B cell (primary cell): ENCODE results near the gene FAM83G. TPM values are rescaled to one million over a fixed set of nuclear protein-coding genes. Genes with fewer than 3 reads are reported as not detected.
"Not testable (repeated sequence)": the region's sequence is repeated elsewhere in the genome, so short reads cannot be mapped to it uniquely, and the experiment has no call there.

ENCODE experiments used
- ATAC-seq: fragments of 200-7000 bp; cut with Tn5 transposase; one replicate; pipeline ENCODE4 v1.10.0; 2021; ENCODE audit warnings: low read depth, mild to moderate bottlenecking, moderate number of reproducible peaks, moderate library complexity
- CTCF ChIA-PET: fragments of 350-600 bp; sonication (Branson Sonifier 250); formaldehyde crosslinking; loops from one replicate; lab custom pipeline; 2021; ENCODE audit warnings: antibody characterized with exemption, inconsistent platforms; lab: Charles Lee
- POLR2A ChIA-PET: fragments of 350-600 bp; sonication (Branson Sonifier 250); formaldehyde crosslinking; loops from one replicate; lab custom pipeline; 2021; ENCODE audit warnings: antibody characterized with exemption; lab: Charles Lee
- DNase-seq: peaks from one replicate; pipeline ENCODE4 v3.0.0; 2013
- H2AFZ ChIP-seq: 2 replicates; pipeline ENCODE4 v1.6.1; 2012; ENCODE audit warnings: mild to moderate bottlenecking, low read depth, low read length; ENCODE audit not compliant: insufficient read depth, poor library complexity, severe bottlenecking
- H3K27ac ChIP-seq, 2 donors: 1 replicate in 1 of 2; 2 replicates in 1 of 2; pipeline ENCODE4 v1.5.1; 2012 to 2013; ENCODE audit warnings: low read length in 2 of 2, mild to moderate bottlenecking in 2 of 2, moderate library complexity in 1 of 2
- H3K27me3 ChIP-seq, 4 experiments: fragments of 200-600 bp in 1 of 4; sonication (generic) in 1 of 4; replicated peaks in 1 of 4; 1 replicate in 2 of 4; 2 replicates in 2 of 4; pipeline versions ENCODE4 v1.6.1 to v1.7.0; 2013 to 2016; ENCODE audit warnings: low read length in 3 of 4, mild to moderate bottlenecking in 2 of 4, mixed read lengths in 1 of 4, moderate library complexity in 1 of 4; ENCODE audit not compliant: insufficient read depth in 4 of 4, control insufficient read depth in 3 of 4; ENCODE audit errors: control extremely low read depth in 1 of 4
- H3K36me3 ChIP-seq, 2 experiments: replicated peaks in 1 of 2; 1 replicate in 1 of 2; 2 replicates in 1 of 2; pipeline versions ENCODE4 v1.6.1 to v1.7.1; 2013; ENCODE audit warnings: low read length in 1 of 2; ENCODE audit not compliant: insufficient read depth in 2 of 2, control insufficient read depth in 1 of 2; ENCODE audit errors: control extremely low read depth in 1 of 2, extremely low read depth in 1 of 2
- H3K4me1 ChIP-seq, 2 donors: fragments of 200-600 bp in 1 of 2; sonication (generic) in 1 of 2; 1 replicate in 1 of 2; 2 replicates in 1 of 2; pipeline versions ENCODE4 v1.5.1 to v1.6.1; 2013 to 2017; ENCODE audit warnings: low read length in 2 of 2; ENCODE audit not compliant: control insufficient read depth in 2 of 2, insufficient read depth in 2 of 2
- H3K4me2 ChIP-seq: replicated peaks from 2 replicates; pipeline ENCODE3; 2012; ENCODE audit warnings: mild to moderate bottlenecking, low read depth, low read length; ENCODE audit not compliant: poor library complexity, severe bottlenecking
- H3K4me3 ChIP-seq, 5 experiments: fragments of 200-600 bp in 1 of 5; sonication (generic) in 1 of 5; 1 replicate in 3 of 5; 2 replicates in 2 of 5; pipeline versions ENCODE4 v1.5.1 to v1.7.0; 2011 to 2016; ENCODE audit warnings: low read length in 4 of 5, mild to moderate bottlenecking in 4 of 5, low read depth in 2 of 5, control low read depth in 1 of 5, moderate library complexity in 1 of 5; ENCODE audit not compliant: insufficient read depth in 1 of 5; ENCODE audit errors: control extremely low read depth in 1 of 5, extremely low read depth in 1 of 5
- H3K79me2 ChIP-seq: fragments of 200-600 bp; sonication (generic); one replicate; pipeline ENCODE4 v1.6.0; 2016; ENCODE audit warnings: low read length; ENCODE audit not compliant: control insufficient read depth, insufficient read depth
- H3K9ac ChIP-seq: fragments of 200-600 bp; sonication (generic); 2 replicates; pipeline ENCODE4 v1.6.1; 2017; ENCODE audit warnings: mild to moderate bottlenecking, low read length, moderate library complexity
- H3K9me3 ChIP-seq, 3 donors: one replicate each; pipeline versions ENCODE4 v1.6.1 to v1.7.1; 2013; ENCODE audit warnings: low read length in 2 of 3; ENCODE audit not compliant: control insufficient read depth in 2 of 3, insufficient read depth in 1 of 3; ENCODE audit errors: control extremely low read depth in 1 of 3
- H4K20me1 ChIP-seq: 2 replicates; pipeline ENCODE4 v1.6.0; 2012; ENCODE audit warnings: mild to moderate bottlenecking, low read length; ENCODE audit not compliant: insufficient read depth, control insufficient read depth, poor library complexity, severe bottlenecking
- H3K27ac Mint-ChIP-seq: one replicate; pipeline ENCODE4 v1.8.0; 2021; ENCODE audit warnings: mixed read lengths
- H3K27me3 Mint-ChIP-seq: one replicate; pipeline ENCODE4 v1.8.0; 2021; ENCODE audit warnings: mixed read lengths
- H3K4me1 Mint-ChIP-seq: one replicate; pipeline ENCODE4 v1.8.0; 2021; ENCODE audit warnings: mixed read lengths
- H3K4me3 Mint-ChIP-seq: one replicate; pipeline ENCODE4 v1.8.0; 2021; ENCODE audit warnings: mixed read lengths
- H3K9me3 Mint-ChIP-seq: one replicate; pipeline ENCODE4 v1.8.0; 2022; ENCODE audit warnings: mixed read lengths; ENCODE audit not compliant: insufficient read depth
- CTCF ChIP-seq: fragments of 200-600 bp; IDR thresholded peaks from one replicate; pipeline ENCODE4 v1.8.0; 2022; ENCODE audit warnings: antibody characterized with exemption, mild to moderate bottlenecking
- EZH2 ChIP-seq: IDR thresholded peaks from 2 replicates; pipeline ENCODE4 v1.6.1; 2012; ENCODE audit warnings: borderline replicate concordance, low read depth, mild to moderate bottlenecking, moderate library complexity, low read length; ENCODE audit not compliant: insufficient read depth, poor library complexity, severe bottlenecking
- WGBS: methylation state at CpG from one replicate; pipeline ENCODE4 v1.1.5; 2013; ENCODE audit warnings: missing lambda C conversion rate; ENCODE audit not compliant: insufficient coverage; 5-methylcytosine and 5-hydroxymethylcytosine counted together
- intact Hi-C: fragments of 100-400 bp; cut with micrococcal nuclease; formaldehyde crosslinking; loops from one replicate; pipeline ENCODE4 v1.10.0; 2022
- polyA plus RNA-seq: library from polyadenylated mRNA; depleted of rRNA; stranded (reverse); fragments of >200 nt; gene quantifications from 2 replicates; pipeline ENCODE4 v1.2.3, GENCODE V29; 2012
- total RNA-seq, 2 donors: library from RNA; stranded (reverse); fragments of 120-200 nt in 1 of 2; gene quantifications; 1 replicate in 1 of 2; 2 replicates in 1 of 2; pipeline versions ENCODE4 v1.2.3 to v1.2.4, GENCODE V29; 2013 to 2022

FAM83G gene
- total and polyA plus RNA-seq, 2 donors (not counting 1 experiment from before 2014, with no cell fraction given), result 4.7 to 14.3 TPM

GRCh38 chr17:18956581-18956980 lies 48.0 kb downstream of the FAM83G start:
- no peak overlapping the region for H3K27ac Mint-ChIP-seq

DNA sequence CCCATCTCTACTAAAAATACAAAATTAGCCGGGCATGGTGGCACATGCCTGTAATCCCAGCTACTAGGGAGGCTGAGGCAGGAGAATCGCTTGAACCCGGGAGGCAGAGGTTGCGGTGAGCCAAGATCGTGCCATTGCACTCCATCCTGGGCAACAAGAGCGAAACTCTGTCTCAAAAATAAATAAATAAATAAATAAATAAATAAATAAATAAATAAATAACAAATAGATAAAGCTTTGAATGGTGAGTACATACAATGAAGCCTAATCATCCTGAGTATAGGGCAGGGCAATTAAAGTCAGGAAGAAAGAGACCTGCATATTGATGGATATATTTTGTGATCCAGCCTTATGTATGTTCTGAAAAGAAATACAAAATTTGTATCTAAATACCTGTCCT lies 48.5 kb downstream of the FAM83G start:
- intact Hi-C loops, H3K36me3 ChIP-seq, H3K4me1 ChIP-seq, H3K4me1 Mint-ChIP-seq, H3K27me3 ChIP-seq, H3K9ac ChIP-seq, ATAC-seq, H3K4me3 ChIP-seq, H4K20me1 ChIP-seq, H3K27ac Mint-ChIP-seq, H3K27me3 Mint-ChIP-seq, CTCF ChIA-PET, POLR2A ChIA-PET, H3K4me2 ChIP-seq, DNase-seq, H3K4me3 Mint-ChIP-seq, H2AFZ ChIP-seq, H3K27ac ChIP-seq, H3K9me3 Mint-ChIP-seq, H3K9me3 ChIP-seq, H3K79me2 ChIP-seq: not testable (repeated sequence)
- no CpG with 5 or more reads among the region's 6 CpGs for WGBS

More at GRCh38 chr17:18956581-18956980, 48.0 kb downstream of the FAM83G start:
- H3K4me3 ChIP-seq, result no peak overlapping the region
- H3K4me1 ChIP-seq, result peaks cover 0 to 16% of the 10 kb centered on the region in 2 donors
- ATAC-seq (no peak), DNase-seq (no peak)
- no peaks in the 10 kb centered on the region for H3K36me3 ChIP-seq
- H3K79me2 ChIP-seq, result no peaks in the 10 kb centered on the region
- H3K4me2 ChIP-seq, result no peak overlapping the region
- 75% methylated on average over 2 of the region's 3 CpGs for WGBS
- H2AFZ ChIP-seq, result no peak overlapping the region
- H3K9me3 ChIP-seq, result peaks cover 0 to 5% (median 0%) of the 10 kb centered on the region in 3 donors
- no peaks in the 10 kb centered on the region for H3K9me3 Mint-ChIP-seq
- no peak for TF ChIP-seq CTCF
- no peak for TF ChIP-seq EZH2
- ChIA-PET CTCF (no interaction called here), POLR2A (no interaction called here)
- H3K9ac ChIP-seq, result no peak overlapping the region
- no peaks in the 10 kb centered on the region for H4K20me1 ChIP-seq
- peaks cover 6% of the 10 kb centered on the region for H3K4me1 Mint-ChIP-seq
- H3K27me3 Mint-ChIP-seq, result no peaks in the 10 kb centered on the region
- intact Hi-C loops, result no loop called here
- no peaks in the 10 kb centered on the region for H3K27me3 ChIP-seq
- H3K4me3 Mint-ChIP-seq, result no peak overlapping the region
- H3K27ac ChIP-seq, result no peak overlapping the region
